Ishikawa (cell line): ENCODE measurements around the gene IL23R.

ENCODE experiments used
- CEBPB ChIP-seq: IDR thresholded peaks from 2 replicates; pipeline ENCODE4 v1.6.1; 2012
- CREB1 ChIP-seq: IDR thresholded peaks from 2 replicates; pipeline ENCODE4 v1.6.1; 2012; ENCODE audit warnings: low read depth
- EGR1 ChIP-seq: IDR thresholded peaks from 2 replicates; pipeline ENCODE4 v1.6.1; 2012
- EP300 ChIP-seq: IDR thresholded peaks from 2 replicates; pipeline ENCODE4 v1.6.1; 2012; ENCODE audit warnings: borderline replicate concordance
- FOXM1 ChIP-seq: IDR thresholded peaks from 2 replicates; pipeline ENCODE4 v1.6.1; 2012; ENCODE audit warnings: low read depth, borderline replicate concordance
- NFIC ChIP-seq: IDR thresholded peaks from 2 replicates; pipeline ENCODE4 v1.6.1; 2012
- RAD21 ChIP-seq: IDR thresholded peaks from 2 replicates; pipeline ENCODE4 v1.6.1; 2012; ENCODE audit warnings: low read depth
- TAF1 ChIP-seq: IDR thresholded peaks from 2 replicates; pipeline ENCODE4 v1.6.1; 2012; ENCODE audit warnings: low read depth, mild to moderate bottlenecking
- TCF12 ChIP-seq: IDR thresholded peaks from 2 replicates; pipeline ENCODE4 v1.6.1; 2012; ENCODE audit warnings: low read depth
- TEAD4 ChIP-seq: IDR thresholded peaks from 2 replicates; pipeline ENCODE4 v1.6.1; 2012
- YY1 ChIP-seq: IDR thresholded peaks from 2 replicates; pipeline ENCODE4 v1.6.1; 2012; ENCODE audit warnings: low read depth
- ZBTB7A ChIP-seq: IDR thresholded peaks from 2 replicates; pipeline ENCODE4 v1.6.1; 2012; ENCODE audit warnings: low read depth
- TF ChIP-seq, protein P1 (sequence below): IDR thresholded peaks from 2 replicates; pipeline ENCODE4 v1.6.1; 2012
- TF ChIP-seq, protein P2 (sequence below): IDR thresholded peaks from 2 replicates; pipeline ENCODE4 v1.6.1; 2012
- TF ChIP-seq, protein P3 (sequence below): IDR thresholded peaks from 2 replicates; pipeline ENCODE4 v1.6.1; 2012; ENCODE audit warnings: low read depth, mild to moderate bottlenecking

IL23R gene

DNA sequence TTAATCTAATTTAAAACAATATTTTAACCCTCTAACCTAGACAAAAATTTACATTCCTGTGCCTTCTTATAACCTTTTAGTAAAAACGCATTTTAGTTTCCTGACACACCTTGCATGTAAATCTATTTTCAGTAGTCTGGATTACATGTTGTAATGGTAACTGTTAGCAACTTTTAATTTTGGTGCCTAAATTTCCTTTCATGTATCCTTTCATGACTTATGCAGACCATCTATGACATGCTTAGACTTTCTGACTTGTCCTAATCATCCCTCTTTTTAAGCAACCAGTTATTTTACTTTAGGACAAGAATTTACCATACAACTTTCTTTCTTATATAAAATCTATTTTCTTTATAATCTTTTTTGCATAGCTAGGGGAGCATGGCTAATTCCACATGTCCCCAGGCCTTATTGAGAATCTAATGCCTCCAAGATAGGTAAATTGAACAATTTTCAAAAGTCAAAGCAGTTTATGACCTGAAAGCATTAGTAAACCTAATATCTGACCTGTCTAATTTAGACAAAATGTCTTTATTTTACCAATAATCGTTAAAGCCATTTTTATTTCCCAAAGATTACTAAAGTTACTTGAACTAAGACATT lies 83.9 kb downstream of the IL23R start:
- TF ChIP-seq, protein P1, sequence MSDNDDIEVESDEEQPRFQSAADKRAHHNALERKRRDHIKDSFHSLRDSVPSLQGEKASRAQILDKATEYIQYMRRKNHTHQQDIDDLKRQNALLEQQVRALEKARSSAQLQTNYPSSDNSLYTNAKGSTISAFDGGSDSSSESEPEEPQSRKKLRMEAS, result no peak
- TF ChIP-seq, protein P2, sequence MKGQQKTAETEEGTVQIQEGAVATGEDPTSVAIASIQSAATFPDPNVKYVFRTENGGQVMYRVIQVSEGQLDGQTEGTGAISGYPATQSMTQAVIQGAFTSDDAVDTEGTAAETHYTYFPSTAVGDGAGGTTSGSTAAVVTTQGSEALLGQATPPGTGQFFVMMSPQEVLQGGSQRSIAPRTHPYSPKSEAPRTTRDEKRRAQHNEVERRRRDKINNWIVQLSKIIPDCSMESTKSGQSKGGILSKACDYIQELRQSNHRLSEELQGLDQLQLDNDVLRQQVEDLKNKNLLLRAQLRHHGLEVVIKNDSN, result peak; percentile 34; the same call in 1 of the 2 replicates

DNA sequence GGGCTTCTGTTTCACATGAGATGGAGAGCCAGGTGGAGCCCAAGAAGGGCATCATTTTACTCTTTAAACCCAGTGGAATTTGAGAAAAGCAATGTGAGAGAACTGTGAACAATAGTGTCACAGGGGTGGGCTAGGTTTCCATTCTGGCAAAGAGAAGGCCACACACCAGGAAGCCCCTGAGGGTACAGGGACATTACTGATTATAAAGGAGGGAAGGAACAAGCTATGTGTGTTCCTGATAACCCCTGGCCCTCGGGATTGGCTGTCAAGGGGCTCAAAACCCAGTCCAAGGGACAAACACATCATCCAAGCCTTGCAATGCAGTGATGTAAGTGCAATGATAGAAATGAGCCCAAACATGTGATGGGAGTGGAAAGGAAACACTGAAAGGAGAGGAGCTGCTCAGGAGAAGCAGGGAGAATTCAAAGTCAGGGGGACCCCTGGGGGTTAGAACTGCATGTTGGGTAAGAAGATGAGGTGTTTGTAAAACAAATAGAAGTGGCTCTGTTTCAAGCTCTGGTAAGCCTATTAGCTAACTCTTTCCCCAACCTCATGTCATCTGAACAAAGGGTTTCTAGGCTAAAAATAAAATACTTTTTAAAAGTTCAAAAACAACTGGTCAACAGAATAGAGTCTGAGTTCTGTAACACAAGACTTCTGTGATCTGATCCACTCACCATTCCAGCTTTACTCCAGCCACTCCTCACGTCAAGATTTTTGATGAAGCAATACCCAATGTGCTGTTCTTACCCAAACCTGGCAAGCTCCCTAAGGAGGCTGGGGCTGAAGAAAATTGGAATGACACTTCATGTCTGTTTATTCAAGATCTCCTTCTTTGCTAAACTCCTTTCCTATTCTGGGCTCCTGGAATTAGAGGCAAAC lies 90.3 kb downstream of the IL23R start:
- TF ChIP-seq, protein P3, sequence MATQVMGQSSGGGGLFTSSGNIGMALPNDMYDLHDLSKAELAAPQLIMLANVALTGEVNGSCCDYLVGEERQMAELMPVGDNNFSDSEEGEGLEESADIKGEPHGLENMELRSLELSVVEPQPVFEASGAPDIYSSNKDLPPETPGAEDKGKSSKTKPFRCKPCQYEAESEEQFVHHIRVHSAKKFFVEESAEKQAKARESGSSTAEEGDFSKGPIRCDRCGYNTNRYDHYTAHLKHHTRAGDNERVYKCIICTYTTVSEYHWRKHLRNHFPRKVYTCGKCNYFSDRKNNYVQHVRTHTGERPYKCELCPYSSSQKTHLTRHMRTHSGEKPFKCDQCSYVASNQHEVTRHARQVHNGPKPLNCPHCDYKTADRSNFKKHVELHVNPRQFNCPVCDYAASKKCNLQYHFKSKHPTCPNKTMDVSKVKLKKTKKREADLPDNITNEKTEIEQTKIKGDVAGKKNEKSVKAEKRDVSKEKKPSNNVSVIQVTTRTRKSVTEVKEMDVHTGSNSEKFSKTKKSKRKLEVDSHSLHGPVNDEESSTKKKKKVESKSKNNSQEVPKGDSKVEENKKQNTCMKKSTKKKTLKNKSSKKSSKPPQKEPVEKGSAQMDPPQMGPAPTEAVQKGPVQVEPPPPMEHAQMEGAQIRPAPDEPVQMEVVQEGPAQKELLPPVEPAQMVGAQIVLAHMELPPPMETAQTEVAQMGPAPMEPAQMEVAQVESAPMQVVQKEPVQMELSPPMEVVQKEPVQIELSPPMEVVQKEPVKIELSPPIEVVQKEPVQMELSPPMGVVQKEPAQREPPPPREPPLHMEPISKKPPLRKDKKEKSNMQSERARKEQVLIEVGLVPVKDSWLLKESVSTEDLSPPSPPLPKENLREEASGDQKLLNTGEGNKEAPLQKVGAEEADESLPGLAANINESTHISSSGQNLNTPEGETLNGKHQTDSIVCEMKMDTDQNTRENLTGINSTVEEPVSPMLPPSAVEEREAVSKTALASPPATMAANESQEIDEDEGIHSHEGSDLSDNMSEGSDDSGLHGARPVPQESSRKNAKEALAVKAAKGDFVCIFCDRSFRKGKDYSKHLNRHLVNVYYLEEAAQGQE, result no peak
- no peak for TF ChIP-seq CREB1
- TF ChIP-seq, protein P1, result no peak
- TF ChIP-seq TCF12, result no peak
- TF ChIP-seq FOXM1, result no peak
- no peak for TF ChIP-seq EP300
- TF ChIP-seq TEAD4, result no peak
- TF ChIP-seq YY1, result no peak
- TF ChIP-seq, protein P2, result no peak
- TF ChIP-seq EGR1, result no peak
- TF ChIP-seq TAF1, result no peak
- TF ChIP-seq NFIC, result no peak
- TF ChIP-seq ZBTB7A, result no peak

DNA sequence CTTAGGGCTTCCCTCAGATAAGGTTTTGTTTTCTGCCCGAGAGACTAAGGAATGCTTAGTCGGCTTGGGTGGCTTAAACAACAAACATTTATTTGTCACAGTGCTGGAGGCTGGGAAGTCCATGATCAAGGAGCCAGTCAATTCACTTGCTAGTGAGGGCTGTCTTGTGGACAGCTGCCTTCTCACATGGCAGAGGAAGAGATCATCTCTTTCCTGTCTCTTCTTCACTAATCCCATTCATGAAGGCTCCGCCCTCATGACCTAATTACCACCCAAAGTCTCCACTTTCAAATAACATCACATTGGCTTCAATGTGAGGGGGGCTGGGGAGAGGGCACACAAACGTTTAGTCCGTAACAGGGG lies 90.9 kb downstream of the IL23R start:
- TF ChIP-seq ZBTB7A (no peak), FOXM1 (no peak), RAD21 (no peak), EGR1 (no peak), TCF12 (no peak), EP300 (no peak), TAF1 (no peak), CEBPB (no peak), NFIC (no peak), CREB1 (no peak), YY1 (no peak)
- TF ChIP-seq, protein P3, result no peak
- TF ChIP-seq, protein P2, result no peak
- TF ChIP-seq, protein P1, result no peak

DNA sequence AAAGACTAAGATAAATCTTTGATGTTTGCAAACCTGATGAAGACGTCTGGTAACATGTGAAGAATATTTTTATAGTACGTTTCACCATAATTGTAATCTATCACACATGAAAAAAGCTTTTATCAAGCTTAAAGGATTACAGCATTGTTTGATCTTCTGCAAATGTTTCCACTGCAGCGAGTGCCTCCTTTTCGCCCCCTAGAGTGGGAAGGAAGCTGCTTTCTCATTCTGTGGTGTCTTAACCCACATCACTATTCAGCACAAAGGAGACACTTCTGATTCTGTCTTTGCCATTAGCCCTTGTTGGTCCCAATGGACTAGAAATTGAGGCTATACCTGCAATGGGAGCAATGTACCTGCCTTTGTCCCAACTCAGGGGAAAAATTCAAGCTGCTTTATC lies 95.4 kb downstream of the IL23R start:
- no peak for TF ChIP-seq RAD21
- no peak for TF ChIP-seq YY1
- TF ChIP-seq, protein P1, result no peak
- no peak for TF ChIP-seq TCF12
- TF ChIP-seq, protein P2, result no peak
- TF ChIP-seq NFIC, result no peak
- TF ChIP-seq TAF1, result no peak
- TF ChIP-seq TEAD4, result no peak
- no peak for TF ChIP-seq FOXM1
- TF ChIP-seq EGR1, result no peak
- TF ChIP-seq CREB1, result no peak
- TF ChIP-seq EP300, result no peak
- TF ChIP-seq CEBPB, result no peak
- TF ChIP-seq, protein P3, result no peak
